Measurements from ENCODE around the gene CAPZB.

GRCh38 chr1:19404748-19405147 lies 80.6 kb downstream of the CAPZB start:
- TF ChIP-seq POLR2A (IDR thresholded peaks at IDR 0.05; ENCODE audit: low read length), result no peak
- no peak for TF ChIP-seq GATA1 (IDR thresholded peaks at IDR 0.05; ENCODE audit: low read depth, low read length)

All from erythroblast (primary cell).